DOHH2 (cell line): Measurements from ENCODE around the gene INPP4A.

Source experiments
- H3F3A ChIP-seq: fragments of 200-600 bp; sonication (generic), shearing (Covaris generic); 2 replicates; pipeline ENCODE4 v1.6.0; 2016; ENCODE audit warnings: antibody characterized with exemption, mild to moderate bottlenecking; ENCODE audit not compliant: control insufficient read depth, insufficient read depth
- H3K27ac ChIP-seq: fragments of 200-600 bp; sonication (generic); 2 replicates; pipeline ENCODE4 v1.5.1; 2014; ENCODE audit warnings: low read depth, mild to moderate bottlenecking, low read length, moderate library complexity
- H3K27me3 ChIP-seq: fragments of 200-600 bp; sonication (generic); 2 replicates; pipeline ENCODE4 v1.6.1; 2014; ENCODE audit warnings: mild to moderate bottlenecking, low read length, mixed read lengths; ENCODE audit not compliant: control insufficient read depth
- H3K36me3 ChIP-seq: fragments of 200-600 bp; sonication (generic); 2 replicates; pipeline ENCODE4 v1.6.1; 2014; ENCODE audit warnings: mild to moderate bottlenecking, low read length, moderate library complexity, mixed read lengths; ENCODE audit not compliant: control insufficient read depth
- H3K4me1 ChIP-seq: fragments of 200-600 bp; sonication (generic); 2 replicates; pipeline ENCODE4 v1.6.1; 2014; ENCODE audit warnings: mild to moderate bottlenecking, low read length, mixed read lengths; ENCODE audit not compliant: control insufficient read depth
- H3K4me2 ChIP-seq: fragments of 200-600 bp; sonication (generic); 2 replicates; pipeline ENCODE4 v1.6.0; 2014; ENCODE audit warnings: mild to moderate bottlenecking, low read length, moderate library complexity
- H3K4me3 ChIP-seq: fragments of 200-600 bp; sonication (generic); 2 replicates; pipeline ENCODE4 v1.5.1; 2014; ENCODE audit warnings: mild to moderate bottlenecking, low read length, mixed read lengths
- H3K79me2 ChIP-seq: fragments of 200-600 bp; sonication (generic); 2 replicates; pipeline ENCODE4 v1.6.1; 2014; ENCODE audit warnings: mild to moderate bottlenecking, low read length, mixed read lengths; ENCODE audit not compliant: control insufficient read depth
- H3K9me2 ChIP-seq: fragments of 200-600 bp; sonication (generic); replicated peaks from 2 replicates; pipeline ENCODE4 v1.6.1; 2014; ENCODE audit warnings: mild to moderate bottlenecking, low read length, mixed read lengths; ENCODE audit not compliant: control insufficient read depth
- H3K9me3 ChIP-seq: fragments of 200-600 bp; sonication (generic); 2 replicates; pipeline ENCODE4 v1.6.1; 2014; ENCODE audit warnings: antibody characterized with exemption, low read length, mixed read lengths; ENCODE audit not compliant: control insufficient read depth, insufficient read depth
- H4K20me1 ChIP-seq: fragments of 200-600 bp; sonication (generic); 2 replicates; pipeline ENCODE4 v1.6.0; 2014; ENCODE audit warnings: low read depth, mild to moderate bottlenecking, antibody characterized with exemption, low read length, moderate library complexity; ENCODE audit not compliant: control insufficient read depth, insufficient read depth
- EZH2phosphoT487 ChIP-seq: fragments of 200-600 bp; sonication (generic); IDR thresholded peaks from 2 replicates; pipeline ENCODE4 v1.6.1; 2017; ENCODE audit warnings: borderline replicate concordance, mild to moderate bottlenecking, antibody characterized with exemption, low read length, moderate library complexity, mixed read lengths
- TF ChIP-seq, protein P1 (sequence below): fragments of 200-600 bp; sonication (generic); IDR thresholded peaks from one replicate; pipeline ENCODE4 v1.5.1; 2014; ENCODE audit warnings: antibody characterized with exemption, mild to moderate bottlenecking, low read depth, low read length; ENCODE audit not compliant: poor library complexity, severe bottlenecking

The INPP4A gene

GRCh38 chr2:98459496-98460175 lies 15.0 kb downstream of the INPP4A start:
- no peaks in the 10 kb centered on the region for H3K27me3 ChIP-seq
- peaks cover 24% of the 10 kb centered on the region for H3K79me2 ChIP-seq
- peaks cover under 1% of the 10 kb centered on the region; the same call in 1 of the 2 replicates for H3F3A ChIP-seq
- no peaks in the 10 kb centered on the region for H3K9me2 ChIP-seq
- H3K36me3 ChIP-seq, result no peaks in the 10 kb centered on the region
- no peaks in the 10 kb centered on the region for H4K20me1 ChIP-seq
- TF ChIP-seq, protein P1, sequence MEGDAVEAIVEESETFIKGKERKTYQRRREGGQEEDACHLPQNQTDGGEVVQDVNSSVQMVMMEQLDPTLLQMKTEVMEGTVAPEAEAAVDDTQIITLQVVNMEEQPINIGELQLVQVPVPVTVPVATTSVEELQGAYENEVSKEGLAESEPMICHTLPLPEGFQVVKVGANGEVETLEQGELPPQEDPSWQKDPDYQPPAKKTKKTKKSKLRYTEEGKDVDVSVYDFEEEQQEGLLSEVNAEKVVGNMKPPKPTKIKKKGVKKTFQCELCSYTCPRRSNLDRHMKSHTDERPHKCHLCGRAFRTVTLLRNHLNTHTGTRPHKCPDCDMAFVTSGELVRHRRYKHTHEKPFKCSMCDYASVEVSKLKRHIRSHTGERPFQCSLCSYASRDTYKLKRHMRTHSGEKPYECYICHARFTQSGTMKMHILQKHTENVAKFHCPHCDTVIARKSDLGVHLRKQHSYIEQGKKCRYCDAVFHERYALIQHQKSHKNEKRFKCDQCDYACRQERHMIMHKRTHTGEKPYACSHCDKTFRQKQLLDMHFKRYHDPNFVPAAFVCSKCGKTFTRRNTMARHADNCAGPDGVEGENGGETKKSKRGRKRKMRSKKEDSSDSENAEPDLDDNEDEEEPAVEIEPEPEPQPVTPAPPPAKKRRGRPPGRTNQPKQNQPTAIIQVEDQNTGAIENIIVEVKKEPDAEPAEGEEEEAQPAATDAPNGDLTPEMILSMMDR, result no peak
- TF ChIP-seq EZH2phosphoT487, result no peak
- H3K9me3 ChIP-seq, result no peaks in the 10 kb centered on the region
- peaks cover 43% of the 10 kb centered on the region for H3K4me1 ChIP-seq
- H3K27ac ChIP-seq, result no peak overlapping the region
- H3K4me2 ChIP-seq, result no peak overlapping the region
- H3K4me3 ChIP-seq, result no peak overlapping the region

DNA sequence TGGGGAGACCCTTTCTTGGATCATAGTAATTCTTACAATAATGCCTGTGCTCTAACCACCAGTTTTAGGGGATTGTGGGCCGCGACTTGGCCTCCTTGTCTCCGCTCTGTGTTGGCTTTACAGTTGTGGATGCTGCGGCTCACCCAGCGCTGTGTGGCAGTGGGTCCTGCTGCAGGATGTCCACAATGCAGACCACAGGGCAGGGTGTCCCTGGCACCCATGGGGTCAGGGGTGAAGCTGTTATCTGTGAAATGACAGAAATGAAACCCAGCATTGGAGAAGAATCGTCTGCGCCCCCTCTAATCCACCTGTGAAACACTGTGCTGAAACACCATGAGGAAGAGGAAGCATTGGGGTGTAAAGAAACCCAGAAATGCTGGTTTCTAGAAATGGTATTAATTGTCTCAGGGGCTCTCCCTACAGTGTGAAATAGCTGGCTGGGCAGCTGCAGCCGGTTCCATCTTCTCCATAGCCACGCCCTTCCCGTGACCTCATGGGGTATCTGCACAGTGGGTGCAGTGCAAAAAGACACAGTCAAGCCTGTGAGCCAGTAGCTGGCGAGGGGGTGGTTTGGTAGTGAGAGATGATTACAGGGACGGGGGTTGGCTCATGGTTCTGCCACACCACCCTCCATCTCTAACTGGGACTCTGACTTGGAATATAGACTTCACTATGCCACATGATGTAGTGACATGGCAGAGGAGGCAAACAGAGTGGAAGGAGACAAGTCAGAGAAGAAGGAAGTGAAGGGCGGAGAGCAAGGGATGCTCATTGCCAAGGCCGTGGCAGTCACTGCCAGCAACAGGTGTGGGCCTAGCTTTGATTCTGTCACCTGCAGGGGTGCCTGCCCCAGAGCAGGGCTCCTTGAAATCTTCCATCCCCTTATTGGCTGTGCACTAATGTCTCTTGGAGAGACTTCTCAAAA lies 16.2 kb downstream of the INPP4A start:
- Histone ChIP-seq H4K20me1 (no peaks in the 10 kb centered on the region), H3K4me3 (no peak overlapping the region), H3K9me3 (no peaks in the 10 kb centered on the region), H3K4me2 (peak overlapping the region; percentile 36), H3K36me3 (no peaks in the 10 kb centered on the region), H3K4me1 (peaks cover 44% of the 10 kb centered on the region), H3K27ac (no peak overlapping the region), H3K27me3 (no peaks in the 10 kb centered on the region), H3F3A (peaks cover 3% of the 10 kb centered on the region; the same call in 1 of the 2 replicates), H3K9me2 (no peaks in the 10 kb centered on the region), H3K79me2 (peaks cover 25% of the 10 kb centered on the region)
- TF ChIP-seq, protein P1, result no peak
- TF ChIP-seq EZH2phosphoT487, result no peak

DNA sequence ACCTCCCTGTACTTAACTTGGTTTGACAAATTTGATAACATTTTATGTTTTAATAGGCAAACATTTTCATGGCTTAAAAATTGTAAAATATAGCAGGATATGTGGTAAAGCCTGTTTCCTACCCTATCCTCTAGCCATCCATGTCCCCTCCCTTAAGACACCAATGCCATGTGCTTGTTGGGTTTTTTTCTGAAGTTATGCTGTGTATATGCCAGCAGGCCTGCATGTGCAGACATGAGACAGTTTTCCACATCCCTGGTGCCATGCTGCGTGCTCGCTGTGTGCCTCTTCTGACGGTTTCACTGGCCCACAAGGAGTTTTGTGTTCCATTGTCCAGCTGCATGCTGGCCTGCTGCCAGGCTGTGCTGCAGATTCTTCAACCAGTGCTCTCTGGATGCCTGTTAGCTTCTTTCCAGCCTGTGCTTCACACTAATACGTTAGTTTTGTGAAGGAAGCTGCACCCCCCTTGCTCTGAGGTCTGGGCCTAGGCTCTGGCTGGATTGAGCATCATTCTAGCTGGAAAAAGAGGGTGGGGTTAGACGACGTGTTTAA lies 16.9 kb downstream of the INPP4A start:
- H3K27me3 ChIP-seq, result no peaks in the 10 kb centered on the region
- no peak overlapping the region for H3K27ac ChIP-seq
- peaks cover 3% of the 10 kb centered on the region; the same call in 1 of the 2 replicates for H3F3A ChIP-seq
- no peak for TF ChIP-seq EZH2phosphoT487
- TF ChIP-seq, protein P1, result no peak
- peaks cover 51% of the 10 kb centered on the region for H3K4me1 ChIP-seq
- no peak overlapping the region; the same call in 1 of the 2 replicates for H3K4me2 ChIP-seq
- H3K36me3 ChIP-seq, result no peaks in the 10 kb centered on the region
- peaks cover 30% of the 10 kb centered on the region for H3K79me2 ChIP-seq
- no peaks in the 10 kb centered on the region for H4K20me1 ChIP-seq
- no peaks in the 10 kb centered on the region for H3K9me2 ChIP-seq
- no peaks in the 10 kb centered on the region for H3K9me3 ChIP-seq
- H3K4me3 ChIP-seq, result no peak overlapping the region
